B cell (primary cell): ENCODE data around the gene DDR1.

Experiments used
- EZH2 ChIP-seq: IDR thresholded peaks from 2 replicates; pipeline ENCODE4 v1.6.1; 2012; ENCODE audit warnings: borderline replicate concordance, low read depth, mild to moderate bottlenecking, moderate library complexity, low read length; ENCODE audit not compliant: insufficient read depth, poor library complexity, severe bottlenecking
- TF ChIP-seq, protein P1 (sequence below): fragments of 200-600 bp; IDR thresholded peaks from one replicate; pipeline ENCODE4 v1.8.0; 2022; ENCODE audit warnings: antibody characterized with exemption, mild to moderate bottlenecking

DNA sequence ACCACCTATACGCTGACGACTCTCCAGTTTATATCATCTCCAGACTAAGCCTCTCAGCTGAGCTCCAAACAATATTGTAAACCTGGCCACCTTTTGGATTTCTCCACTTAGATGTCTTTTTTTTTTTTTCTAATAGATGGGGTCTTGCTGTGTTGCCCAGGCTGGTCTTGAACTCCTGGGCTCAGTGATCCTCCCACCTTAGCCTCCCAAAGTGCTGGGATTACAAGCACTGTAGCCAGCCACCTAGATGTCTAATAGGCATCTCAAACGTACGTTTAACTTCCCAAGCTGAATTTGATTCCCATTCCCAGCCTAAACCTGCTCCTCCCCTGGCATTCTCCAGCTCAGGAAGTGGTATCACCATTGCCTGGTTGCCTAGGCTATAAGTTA, 5.2 kb downstream of the DDR1 start:
- TF ChIP-seq EZH2 = no peak
- TF ChIP-seq, protein P1, sequence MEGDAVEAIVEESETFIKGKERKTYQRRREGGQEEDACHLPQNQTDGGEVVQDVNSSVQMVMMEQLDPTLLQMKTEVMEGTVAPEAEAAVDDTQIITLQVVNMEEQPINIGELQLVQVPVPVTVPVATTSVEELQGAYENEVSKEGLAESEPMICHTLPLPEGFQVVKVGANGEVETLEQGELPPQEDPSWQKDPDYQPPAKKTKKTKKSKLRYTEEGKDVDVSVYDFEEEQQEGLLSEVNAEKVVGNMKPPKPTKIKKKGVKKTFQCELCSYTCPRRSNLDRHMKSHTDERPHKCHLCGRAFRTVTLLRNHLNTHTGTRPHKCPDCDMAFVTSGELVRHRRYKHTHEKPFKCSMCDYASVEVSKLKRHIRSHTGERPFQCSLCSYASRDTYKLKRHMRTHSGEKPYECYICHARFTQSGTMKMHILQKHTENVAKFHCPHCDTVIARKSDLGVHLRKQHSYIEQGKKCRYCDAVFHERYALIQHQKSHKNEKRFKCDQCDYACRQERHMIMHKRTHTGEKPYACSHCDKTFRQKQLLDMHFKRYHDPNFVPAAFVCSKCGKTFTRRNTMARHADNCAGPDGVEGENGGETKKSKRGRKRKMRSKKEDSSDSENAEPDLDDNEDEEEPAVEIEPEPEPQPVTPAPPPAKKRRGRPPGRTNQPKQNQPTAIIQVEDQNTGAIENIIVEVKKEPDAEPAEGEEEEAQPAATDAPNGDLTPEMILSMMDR = no peak
